A172 (cell line): ENCODE results near the gene LMAN2. TPM values are rescaled to one million over a fixed set of nuclear protein-coding genes. Genes with fewer than 3 reads are reported as not detected.

Source experiments
- DNase-seq: peaks from one replicate; pipeline ENCODE4 v3.0.0-alpha.2; 2015; ENCODE audit warnings: low spot score
- total RNA-seq: library from RNA; depleted of rRNA; stranded (reverse); fragments of >200 nt; shearing (Covaris generic); gene quantifications from 2 replicates; pipeline ENCODE4 v1.2.3, GENCODE V29; 2014

The LMAN2 gene
- total RNA-seq, 1 experiment from 2014 or later = 423 TPM

GRCh38 chr5:177328545-177329231 lies 22.8 kb downstream of the LMAN2 start:
- DNase-seq = no peak

DNA sequence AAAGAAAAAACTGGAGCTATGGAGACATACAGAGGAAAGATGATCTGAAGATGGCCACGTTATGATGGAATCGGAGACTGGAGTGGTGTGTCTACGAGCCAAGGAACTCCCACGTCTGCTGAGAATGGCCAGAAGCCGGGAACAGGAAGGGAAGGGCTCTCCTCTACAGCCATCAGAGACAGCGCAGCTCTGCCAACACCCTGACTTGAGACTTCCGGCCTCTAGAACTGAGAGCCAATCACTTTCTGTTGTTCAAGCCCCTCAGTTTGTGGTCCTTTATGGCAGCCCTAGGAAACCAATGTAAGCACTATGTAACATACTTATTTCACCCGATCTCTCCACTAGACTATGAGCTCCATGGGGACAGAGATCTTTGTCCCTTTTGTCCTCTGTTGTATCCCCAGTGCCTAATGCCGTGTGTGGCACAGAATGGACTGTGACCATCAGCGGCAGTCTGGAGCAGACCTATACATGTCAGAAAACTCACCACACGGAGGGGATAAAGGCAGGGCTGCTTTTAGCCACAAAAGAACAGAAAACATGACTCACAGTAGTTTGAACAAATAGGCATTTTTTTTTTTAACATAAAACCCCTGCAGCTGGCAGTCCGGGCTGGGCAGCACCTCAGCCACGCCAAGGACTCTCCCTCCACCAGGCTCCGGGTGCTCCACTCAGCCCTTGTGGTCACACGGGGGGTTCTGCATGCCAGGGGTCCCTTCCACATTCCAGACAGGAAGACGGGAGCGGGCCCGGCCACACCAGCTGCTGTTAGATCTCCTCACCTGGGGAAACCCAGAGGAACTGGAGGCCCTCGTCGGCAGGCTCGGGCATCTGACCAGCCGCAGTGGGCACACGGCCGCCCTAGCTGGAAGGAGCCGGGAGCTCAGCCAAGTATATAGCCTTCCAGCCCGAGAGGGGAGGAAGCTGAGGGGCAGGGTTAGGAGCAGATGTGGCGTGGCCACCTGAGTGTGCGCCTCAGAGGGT lies 23.6 kb downstream of the LMAN2 start:
- DNase-seq = peak; percentile 86

GRCh38 chr5:177325868-177326381 lies 25.5 kb downstream of the LMAN2 start:
- no peak for DNase-seq

GRCh38 chr5:177320879-177321278 lies 30.6 kb downstream of the LMAN2 start:
- DNase-seq = no peak

GRCh38 chr5:177319913-177320588 lies 31.4 kb downstream of the LMAN2 start:
- DNase-seq = no peak

- DNase-seq = peak; percentile 70
Measured at GRCh38 chr5:177317959-177318377, 33.5 kb downstream of the LMAN2 start.

DNA sequence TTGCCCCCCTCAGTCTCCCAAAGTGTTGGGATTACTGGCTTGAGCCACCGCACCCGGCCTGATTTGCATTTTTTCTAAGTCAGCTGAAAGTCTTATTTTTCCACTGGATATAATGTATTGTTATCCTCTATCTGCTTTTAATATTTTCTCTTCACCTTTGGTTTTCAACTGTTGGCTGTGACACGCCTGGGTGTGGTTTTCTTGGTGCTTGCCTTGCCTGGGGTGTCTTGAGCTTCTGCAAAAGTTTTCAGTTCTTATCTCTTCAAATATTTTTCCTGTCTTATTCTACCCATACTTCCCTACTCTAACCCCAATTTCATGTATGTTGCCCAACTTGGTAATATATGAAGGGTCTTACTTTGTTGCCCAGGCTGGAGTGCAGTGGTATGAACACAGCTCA lies 35.5 kb downstream of the LMAN2 start:
- no peak for DNase-seq

GRCh38 chr5:177315411-177315810 lies 36.1 kb downstream of the LMAN2 start:
- no peak for DNase-seq

GRCh38 chr5:177314376-177315342 lies 36.8 kb downstream of the LMAN2 start:
- DNase-seq = no peak

- DNase-seq = no peak
Measured at GRCh38 chr5:177313561-177314259, 37.8 kb downstream of the LMAN2 start.

DNA sequence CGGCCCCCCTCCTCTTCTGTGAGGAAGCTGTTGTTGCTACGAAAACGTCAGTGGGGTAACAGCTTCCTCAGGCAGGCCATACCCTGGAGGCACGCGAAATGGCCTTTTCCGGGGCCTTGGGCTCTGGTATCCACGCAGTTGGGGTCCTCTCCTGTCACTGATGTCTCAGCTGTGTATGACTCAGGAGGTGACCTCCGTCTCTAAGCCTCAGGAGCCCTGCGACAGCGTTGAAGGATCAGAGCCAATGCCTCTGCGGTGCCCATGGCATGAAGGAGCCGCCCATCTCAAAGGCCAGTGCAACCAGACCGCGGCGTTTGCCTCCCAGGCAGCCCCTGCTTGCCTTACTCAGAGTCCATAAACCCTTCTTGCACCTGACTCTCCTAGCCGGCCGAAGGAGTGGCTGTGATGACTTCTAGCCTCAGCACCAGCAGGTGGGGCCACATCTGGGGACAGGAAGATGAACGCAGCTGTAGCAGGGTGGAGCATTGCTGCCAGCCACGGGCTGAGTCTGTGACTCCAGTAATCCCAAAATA lies 38.8 kb downstream of the LMAN2 start:
- peak; percentile 75 for DNase-seq

GRCh38 chr5:177311723-177312648 lies 39.5 kb downstream of the LMAN2 start, which contains the start of gene MXD3:
Gene MXD3 (minus strand): TSS chr5:177311898. CDS start chr5:177311830, 68 bp downstream.
- DNase-seq = peak; percentile 97

DNA sequence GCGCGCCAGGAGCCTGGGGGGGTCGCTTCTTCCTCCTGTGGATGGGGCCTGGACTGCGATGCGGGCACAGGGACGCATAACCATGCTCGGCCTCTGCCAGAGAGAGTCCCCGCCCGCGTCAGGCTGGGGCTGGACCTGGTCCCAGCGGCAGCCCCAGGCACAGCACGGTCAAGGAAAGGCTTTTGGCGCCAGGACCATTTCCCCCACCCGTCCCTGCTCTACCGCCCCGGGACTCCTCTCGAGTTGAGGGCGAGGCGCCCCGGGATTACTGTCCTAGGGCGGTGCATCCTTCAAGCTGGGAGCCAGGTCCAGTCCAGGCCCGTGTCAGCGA lies 40.1 kb downstream of the LMAN2 start:
- DNase-seq = no peak

DNA sequence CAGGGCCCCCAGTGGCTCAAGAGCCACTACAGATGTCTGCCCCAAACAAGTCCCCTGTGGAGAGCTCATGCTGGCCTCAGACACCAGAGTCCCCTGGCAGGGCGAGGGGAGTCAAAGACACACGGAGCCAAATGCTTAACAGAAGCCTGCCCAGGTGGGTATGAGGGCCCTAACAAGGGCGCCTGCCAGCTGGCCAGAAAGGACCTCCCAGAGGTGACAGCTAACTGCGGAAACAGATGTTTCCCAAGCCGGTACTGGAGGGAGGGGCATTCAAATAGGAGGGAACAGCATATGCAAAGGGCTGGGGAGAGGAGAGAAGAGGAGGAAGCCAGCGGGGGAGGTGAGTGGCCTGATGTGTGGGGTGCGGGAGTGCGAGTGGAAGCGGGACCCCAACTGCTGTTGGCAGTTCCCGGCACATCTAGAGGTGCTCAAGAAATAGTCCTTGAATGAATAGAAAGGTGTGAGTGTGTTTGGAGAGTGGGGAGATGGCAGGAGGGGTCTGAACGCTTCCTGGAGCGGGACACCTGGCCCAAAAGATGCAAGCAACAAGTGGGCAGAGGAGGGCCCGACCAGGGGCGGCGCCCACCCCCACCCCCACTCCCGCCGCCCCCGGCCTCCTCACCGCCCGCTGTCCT lies 40.6 kb downstream of the LMAN2 start:
- peak; percentile 54 for DNase-seq

DNA sequence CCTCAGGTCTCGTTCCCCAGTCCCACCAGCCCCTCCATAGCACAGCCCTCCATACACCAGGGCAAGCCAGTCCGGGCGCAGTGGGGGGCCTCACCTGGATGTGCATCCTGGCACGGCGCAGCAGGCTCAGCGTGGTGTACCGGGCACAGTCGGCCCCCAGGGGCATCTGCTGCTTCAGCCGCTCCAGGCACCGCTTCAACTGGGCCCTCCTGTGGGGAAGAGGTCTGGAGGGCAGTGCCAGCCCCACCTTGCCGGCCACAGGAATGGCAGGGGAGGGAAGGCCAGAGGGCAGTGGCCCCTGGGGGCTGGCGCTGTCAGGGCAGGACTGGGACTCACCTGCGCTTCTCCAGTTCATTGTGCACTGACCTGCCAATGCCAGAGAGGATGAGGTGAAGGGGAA lies 41.1 kb downstream of the LMAN2 start:
- DNase-seq = no peak

DNA sequence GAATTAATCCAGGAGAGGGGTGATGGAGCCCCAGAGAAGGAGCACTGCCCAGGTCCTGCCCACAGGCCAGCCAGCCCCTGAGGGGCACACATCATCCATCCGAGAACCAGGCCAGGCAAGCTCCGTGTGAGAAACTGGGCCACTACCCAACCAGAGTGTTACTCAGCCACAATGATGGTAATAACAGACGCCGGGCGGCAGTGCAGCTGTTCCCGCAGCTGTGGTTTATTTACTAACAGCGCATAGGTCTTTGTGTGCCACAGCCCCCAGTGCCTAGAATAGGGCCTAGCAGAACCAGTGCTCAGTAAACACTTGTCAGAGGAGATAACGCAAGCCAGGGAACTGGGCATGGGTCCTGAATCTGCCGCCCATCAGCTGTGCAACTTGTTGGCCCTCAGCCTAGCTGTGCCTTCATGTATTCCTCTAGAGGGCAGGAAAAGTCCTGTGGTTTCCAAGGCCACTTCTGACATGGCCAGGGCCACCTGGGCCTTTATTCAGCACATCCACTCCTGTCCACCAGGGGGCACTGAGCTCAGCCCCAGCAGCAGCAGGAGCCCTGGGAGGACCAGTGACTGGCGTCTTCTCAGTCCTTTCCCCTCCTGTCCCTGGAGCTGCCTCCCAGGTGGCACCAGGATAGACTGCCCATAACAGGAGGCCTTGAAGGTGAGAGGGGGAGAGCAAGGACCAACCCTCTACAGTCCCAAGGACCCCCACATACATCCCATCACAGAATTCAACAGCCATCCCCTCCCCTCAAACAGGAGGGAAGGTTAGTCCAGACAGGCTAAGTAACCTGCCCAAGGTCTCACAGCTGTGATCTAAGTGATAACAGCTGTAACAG lies 41.9 kb downstream of the LMAN2 start:
- peak; percentile 75 for DNase-seq

- DNase-seq = no peak
Measured at GRCh38 chr5:177308740-177309139, 42.7 kb downstream of the LMAN2 start.
